Stimulated activated CD8-positive, alpha-beta memory T cell treated with anti-CD3 and anti-CD28 coated beads, Interleukin-2, amount 100 ng/mL, for 1 hour (primary cell): Measurements from ENCODE around the gene ANTKMT.
A peak's percentile ranks its signal among the peaks of the same experiment; 100 is the strongest.
"Not testable (repeated sequence)": the region's sequence is repeated elsewhere in the genome, so short reads cannot be mapped to it uniquely, and the experiment has no call there.

Source experiments
- DNase-seq, 2 donors: peaks; one replicate each; pipeline ENCODE4 v3.0.0-alpha.2; 2020; ENCODE audit warnings: low read depth in 2 of 2

Gene ANTKMT

GRCh38 chr16:700684-701584, 20.0 kb upstream of the ANTKMT start:
- no peak for DNase-seq

GRCh38 chr16:702341-702740, 18.6 kb upstream of the ANTKMT start:
- DNase-seq: no peak

GRCh38 chr16:703406-703805, 17.5 kb upstream of the ANTKMT start:
- DNase-seq: no peak

- DNase-seq: no peak
Measured at GRCh38 chr16:704047-704446, 16.9 kb upstream of the ANTKMT start.

- DNase-seq: no peak
Measured at GRCh38 chr16:704552-705380, 16.2 kb upstream of the ANTKMT start.

GRCh38 chr16:705431-706188, 15.3 kb upstream of the ANTKMT start, which contains the start of gene FBXL16:
Gene FBXL16 (minus strand): TSS chr16:705801. CDS start chr16:697405, 8,396 bp downstream.
- no peak for DNase-seq

GRCh38 chr16:706189-707061, 14.5 kb upstream of the ANTKMT start:
- no peak for DNase-seq

- no peak for DNase-seq
Measured at GRCh38 chr16:707062-707538, 13.8 kb upstream of the ANTKMT start.

- no peak for DNase-seq
Measured at GRCh38 chr16:708019-708418, 12.9 kb upstream of the ANTKMT start.

- DNase-seq: no peak
Measured at GRCh38 chr16:708959-709358, 12.0 kb upstream of the ANTKMT start.

GRCh38 chr16:709566-710499, 11.1 kb upstream of the ANTKMT start:
- no peak for DNase-seq

- no peak for DNase-seq
Measured at GRCh38 chr16:710500-711075, 10.4 kb upstream of the ANTKMT start.

GRCh38 chr16:711084-711483, 9.9 kb upstream of the ANTKMT start:
- no peak for DNase-seq

- DNase-seq: peak; percentile 60 to 67
Measured at GRCh38 chr16:711548-712320, 9.2 kb upstream of the ANTKMT start.

- not testable (repeated sequence) for DNase-seq
Measured at GRCh38 chr16:712740-713250, 8.2 kb upstream of the ANTKMT start.

GRCh38 chr16:714079-714478, 6.9 kb upstream of the ANTKMT start:
- no peak for DNase-seq

- DNase-seq: peak; percentile 79 to 81
Measured at GRCh38 chr16:714558-715476, 6.1 kb upstream of the ANTKMT start, which contains the start of gene METRN. Gene METRN (plus strand): TSS chr16:715118. CDS start chr16:715290, 172 bp downstream.
